H1 (cell line): Measurements from ENCODE around the gene TNS3. TPM values are rescaled to one million over a fixed set of nuclear protein-coding genes. Genes with fewer than 3 reads are reported as not detected.
"Not testable (repeated sequence)": the region's sequence is repeated elsewhere in the genome, so short reads cannot be mapped to it uniquely, and the experiment has no call there.

Experiments
- CTCF ChIA-PET: fragments of 300-600 bp; sonication (Branson Sonifier 250); formaldehyde crosslinking; loops from one replicate; lab custom pipeline; 2021; ENCODE audit not compliant: partially characterized antibody; lab: Charles Lee
- POLR2A ChIA-PET: fragments of 300-600 bp; sonication (Branson Sonifier 250); formaldehyde crosslinking; loops from one replicate; lab custom pipeline; 2021; ENCODE audit warnings: inconsistent platforms; ENCODE audit not compliant: partially characterized antibody; lab: Charles Lee
- DNase-seq, 2 experiments: peaks; one replicate each; pipeline versions ENCODE4 v3.0.0 to v3.0.0-alpha.2; 2010 to 2022; ENCODE audit warnings: low spot score in 2 of 2, low read depth in 1 of 2, mixed read lengths in 1 of 2
- FAIRE-seq: peaks from 2 replicates; lab custom pipeline; 2011; peaks lifted over from hg19 to GRCh38; lab: Jason Lieb, UNC
- H2AFZ ChIP-seq: 2 replicates; pipeline ENCODE4 v1.8.1; 2012; ENCODE audit warnings: low read length, inconsistent platforms
- H2AK5ac ChIP-seq: 2 replicates; pipeline ENCODE4 v1.6.1; 2013; ENCODE audit warnings: low read depth, low read length
- H2BK120ac ChIP-seq: replicated peaks from 2 replicates; pipeline ENCODE3; 2013; ENCODE audit warnings: low read depth, low read length, inconsistent platforms
- H2BK12ac ChIP-seq: 2 replicates; pipeline ENCODE4 v1.6.1; 2013; ENCODE audit warnings: low read depth, low read length
- H2BK15ac ChIP-seq: 2 replicates; pipeline ENCODE4 v1.6.1; 2013; ENCODE audit warnings: low read length
- H2BK20ac ChIP-seq: 2 replicates; pipeline ENCODE4 v1.6.1; 2013; ENCODE audit warnings: low read length
- H2BK5ac ChIP-seq: 2 replicates; pipeline ENCODE4 v1.6.1; 2013; ENCODE audit warnings: low read depth, low read length
- H3K14ac ChIP-seq: 2 replicates; pipeline ENCODE4 v1.6.1; 2013; ENCODE audit warnings: inconsistent platforms; ENCODE audit not compliant: insufficient read length
- H3K18ac ChIP-seq: 2 replicates; pipeline ENCODE4 v1.6.1; 2013; ENCODE audit warnings: low read length; ENCODE audit errors: extremely low read depth
- H3K23ac ChIP-seq: 2 replicates; pipeline ENCODE4 v1.6.1; 2013; ENCODE audit warnings: inconsistent platforms; ENCODE audit not compliant: insufficient read length
- H3K23me2 ChIP-seq: 2 replicates; pipeline ENCODE4 v1.6.1; 2013; ENCODE audit warnings: low read depth, low read length
- H3K27ac ChIP-seq: 2 replicates; pipeline ENCODE4 v1.6.1; 2011; ENCODE audit warnings: low read depth, low read length, inconsistent platforms
- H3K27me3 ChIP-seq, 4 experiments: replicated peaks in 1 of 4; 1 replicate in 1 of 4; 2 replicates in 3 of 4; pipeline versions ENCODE4 v1.6.1 to v1.8.1; 2011 to 2013; ENCODE audit warnings: low read length in 3 of 4, mild to moderate bottlenecking in 3 of 4, inconsistent platforms in 2 of 4, mixed read lengths in 2 of 4, moderate library complexity in 1 of 4; ENCODE audit not compliant: control insufficient read depth in 3 of 4, insufficient read depth in 3 of 4; ENCODE audit errors: extremely low read depth in 1 of 4
- H3K36me3 ChIP-seq, 4 experiments: 2 replicates each; pipeline versions ENCODE4 v1.6.1 to v1.8.1; 2011 to 2013; ENCODE audit warnings: mild to moderate bottlenecking in 4 of 4, low read length in 3 of 4, moderate library complexity in 2 of 4, control low read depth in 1 of 4, inconsistent platforms in 1 of 4; ENCODE audit not compliant: insufficient read depth in 4 of 4, control insufficient read depth in 2 of 4
- H3K4ac ChIP-seq: replicated peaks from 2 replicates; pipeline ENCODE3; 2013; ENCODE audit warnings: low read length, low read depth, mixed read lengths, inconsistent platforms; ENCODE audit not compliant: insufficient read length
- H3K4me1 ChIP-seq, 4 experiments: replicated peaks in 1 of 4; 1 replicate in 1 of 4; 2 replicates in 3 of 4; pipeline versions ENCODE4 v1.6.1 to v1.8.1; 2011 to 2013; ENCODE audit warnings: low read length in 3 of 4, inconsistent platforms in 2 of 4, mixed read lengths in 1 of 4; ENCODE audit not compliant: insufficient read depth in 4 of 4, control insufficient read depth in 3 of 4
- H3K4me2 ChIP-seq, 2 experiments: 2 replicates each; pipeline versions ENCODE4 v1.6.1 to v1.8.1; 2011 to 2013; ENCODE audit warnings: low read depth in 2 of 2, low read length in 2 of 2, control low read depth in 1 of 2, inconsistent platforms in 1 of 2, mild to moderate bottlenecking in 1 of 2; ENCODE audit not compliant: insufficient read depth in 1 of 2
- H3K4me3 ChIP-seq, 4 experiments: fragments of 200-600, 300-600 bp in 1 of 4; sonication (generic), shearing (Covaris generic), sonication (Bioruptor Twin) in 1 of 4; 2 replicates each; pipeline versions ENCODE4 v1.5.1 to v1.8.1; 2011 to 2016; ENCODE audit warnings: low read length in 4 of 4, low read depth in 3 of 4, control low read depth in 2 of 4, inconsistent platforms in 2 of 4, mild to moderate bottlenecking in 2 of 4, mixed read lengths in 1 of 4, moderate library complexity in 1 of 4; ENCODE audit not compliant: insufficient read depth in 2 of 4; ENCODE audit errors: extremely low read depth in 1 of 4
- H3K56ac ChIP-seq: replicated peaks from 2 replicates; pipeline ENCODE3; 2013; ENCODE audit warnings: low read depth, mild to moderate bottlenecking, mixed read lengths, low read length, inconsistent platforms; ENCODE audit not compliant: insufficient read length
- H3K79me1 ChIP-seq: 2 replicates; pipeline ENCODE4 v1.6.1; 2013; ENCODE audit warnings: low read depth, low read length, control low read depth
- H3K79me2 ChIP-seq, 2 experiments: 2 replicates each; pipeline versions ENCODE4 v1.6.1 to v1.8.1; 2012 to 2013; ENCODE audit warnings: low read length in 2 of 2, mild to moderate bottlenecking in 2 of 2, inconsistent platforms in 1 of 2; ENCODE audit not compliant: insufficient read depth in 2 of 2, control insufficient read depth in 1 of 2
- H3K9ac ChIP-seq, 4 experiments: replicated peaks in 1 of 4; 1 replicate in 1 of 4; 2 replicates in 3 of 4; pipeline versions ENCODE4 v1.6.1 to v1.8.1; 2011 to 2013; ENCODE audit warnings: low read depth in 3 of 4, low read length in 3 of 4, control low read depth in 2 of 4, mild to moderate bottlenecking in 2 of 4, moderate library complexity in 2 of 4, inconsistent platforms in 1 of 4; ENCODE audit errors: extremely low read depth in 1 of 4
- H3K9me3 ChIP-seq, 2 experiments: 2 replicates each; pipeline versions ENCODE4 v1.6.1 to v1.8.1; 2012 to 2013; ENCODE audit warnings: mild to moderate bottlenecking in 2 of 2, moderate library complexity in 2 of 2, control low read depth in 1 of 2, inconsistent platforms in 1 of 2, low read depth in 1 of 2, low read length in 1 of 2, mixed read lengths in 1 of 2; ENCODE audit not compliant: insufficient read depth in 2 of 2
- H4K20me1 ChIP-seq, 2 experiments: replicated peaks in 1 of 2; 2 replicates each; pipeline versions ENCODE3 to v1.8.1; 2011 to 2013; ENCODE audit warnings: inconsistent platforms in 2 of 2, low read length in 2 of 2, mild to moderate bottlenecking in 1 of 2; ENCODE audit not compliant: insufficient read depth in 2 of 2, control insufficient read depth in 1 of 2
- H4K5ac ChIP-seq: 2 replicates; pipeline ENCODE4 v1.6.1; 2013; ENCODE audit warnings: low read length, low read depth, mixed read lengths, inconsistent platforms; ENCODE audit not compliant: insufficient read length
- H4K8ac ChIP-seq: 2 replicates; pipeline ENCODE4 v1.8.0; 2013; ENCODE audit warnings: mild to moderate bottlenecking, moderate library complexity, low read length, inconsistent platforms; ENCODE audit not compliant: insufficient read depth; ENCODE audit errors: extremely low read depth
- H4K91ac ChIP-seq: replicated peaks from 2 replicates; pipeline ENCODE3; 2013; ENCODE audit warnings: low read length, mixed read lengths, inconsistent platforms; ENCODE audit not compliant: insufficient read length
- CBX5 ChIP-seq: fragments of 300-800, 300-1000 bp; sonication (generic); IDR thresholded peaks from 2 replicates; pipeline ENCODE4 v1.7.1; 2016; ENCODE audit warnings: antibody characterized with exemption, low read length, low read depth
- NANOG ChIP-seq: IDR thresholded peaks from 2 replicates; pipeline ENCODE4 v1.6.1; 2011; ENCODE audit warnings: low read length, low read depth, mild to moderate bottlenecking, inconsistent platforms; ENCODE audit not compliant: insufficient read depth, poor library complexity, severe bottlenecking
- SIRT6 ChIP-seq: IDR thresholded peaks from one replicate; pipeline ENCODE4 v1.7.1; 2012; ENCODE audit warnings: low read length, inconsistent platforms
- WGBS, 2 experiments: shearing (Covaris generic) in 1 of 2; methylation state at CpG; one replicate each; pipeline versions ENCODE4 v1.1.6 to v1.1.7; 2013 to 2015; ENCODE audit warnings: low lambda C conversion rate in 2 of 2, mixed read lengths in 2 of 2, inconsistent platforms in 1 of 2, low coverage in 1 of 2, missing lambda C conversion rate in 1 of 2; ENCODE audit not compliant: insufficient replicate concordance in 2 of 2, insufficient coverage in 1 of 2, insufficient read length in 1 of 2; ENCODE audit errors: extremely low coverage in 1 of 2, missing lambda C conversion rate in 1 of 2; 5-methylcytosine and 5-hydroxymethylcytosine counted together
- polyA plus RNA-seq, 7 experiments: library from polyadenylated mRNA; depleted of rRNA in 3 of 7; stranded (reverse) in 5 of 7; unstranded in 2 of 7; fragments of >200 nt in 5 of 7; fragments of 200-250 nt in 2 of 7; gene quantifications; 1 replicate in 5 of 7; 2 replicates in 1 of 7; 4 replicates in 1 of 7; pipeline versions ENCODE4 v1.2.1 to v1.2.3, GENCODE V29; 2011 to 2013; ENCODE audit warnings: missing spikeins in 2 of 7, mixed read lengths in 2 of 7
- total RNA-seq: library from RNA; stranded (reverse); fragmentation: NEBNext Ultra II Directional; extraction: Animal tissue kit (Norgen Biotek cat#: 25700); gene quantifications from 2 replicates; pipeline ENCODE4 v1.2.1, GENCODE V29; 2021
- TF ChIP-seq, protein P1 (sequence below): IDR thresholded peaks from 2 replicates; pipeline ENCODE4 v1.6.1; 2012; ENCODE audit warnings: inconsistent platforms
- TF ChIP-seq, protein P2 (sequence below): IDR thresholded peaks from 2 replicates; pipeline ENCODE4 v1.6.1; 2012; ENCODE audit warnings: inconsistent platforms

TNS3 gene
- total and polyA plus RNA-seq, 2 of the 8 experiments (the other 6 are each of a cell fraction or from before 2014, with no cell fraction given) = 11.9 to 24.2 TPM

DNA sequence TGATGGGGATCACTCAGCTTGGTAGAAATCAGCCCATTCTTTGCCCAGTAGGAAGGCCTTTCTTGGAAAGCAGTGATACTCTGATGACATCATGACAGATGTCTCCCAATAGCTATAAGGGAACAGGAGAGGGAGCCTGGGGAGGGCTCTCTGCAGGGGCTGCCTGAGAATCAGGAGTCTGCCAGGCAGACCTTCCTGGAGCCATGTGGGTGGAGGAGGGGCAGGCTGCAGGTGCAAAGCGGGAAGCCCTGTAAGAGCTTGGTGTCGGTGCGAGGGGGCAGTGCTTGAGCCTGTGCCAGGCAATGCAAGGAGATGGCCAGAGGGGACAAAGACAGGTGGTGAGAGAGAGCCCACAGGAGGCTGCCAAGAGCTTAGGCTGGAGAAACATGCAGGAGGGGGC lies 5.0 kb upstream of the TNS3 start (continued):
- TF ChIP-seq CBX5 = no peak
- TF ChIP-seq NANOG = no peak
- TF ChIP-seq, protein P1, sequence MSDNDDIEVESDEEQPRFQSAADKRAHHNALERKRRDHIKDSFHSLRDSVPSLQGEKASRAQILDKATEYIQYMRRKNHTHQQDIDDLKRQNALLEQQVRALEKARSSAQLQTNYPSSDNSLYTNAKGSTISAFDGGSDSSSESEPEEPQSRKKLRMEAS = peak; percentile 75
- TF ChIP-seq, protein P2, sequence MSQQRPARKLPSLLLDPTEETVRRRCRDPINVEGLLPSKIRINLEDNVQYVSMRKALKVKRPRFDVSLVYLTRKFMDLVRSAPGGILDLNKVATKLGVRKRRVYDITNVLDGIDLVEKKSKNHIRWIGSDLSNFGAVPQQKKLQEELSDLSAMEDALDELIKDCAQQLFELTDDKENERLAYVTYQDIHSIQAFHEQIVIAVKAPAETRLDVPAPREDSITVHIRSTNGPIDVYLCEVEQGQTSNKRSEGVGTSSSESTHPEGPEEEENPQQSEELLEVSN = peak; percentile 86
- TF ChIP-seq SIRT6 = no peak
- TF ChIP-seq, all 59 proteins: peak for 3

DNA sequence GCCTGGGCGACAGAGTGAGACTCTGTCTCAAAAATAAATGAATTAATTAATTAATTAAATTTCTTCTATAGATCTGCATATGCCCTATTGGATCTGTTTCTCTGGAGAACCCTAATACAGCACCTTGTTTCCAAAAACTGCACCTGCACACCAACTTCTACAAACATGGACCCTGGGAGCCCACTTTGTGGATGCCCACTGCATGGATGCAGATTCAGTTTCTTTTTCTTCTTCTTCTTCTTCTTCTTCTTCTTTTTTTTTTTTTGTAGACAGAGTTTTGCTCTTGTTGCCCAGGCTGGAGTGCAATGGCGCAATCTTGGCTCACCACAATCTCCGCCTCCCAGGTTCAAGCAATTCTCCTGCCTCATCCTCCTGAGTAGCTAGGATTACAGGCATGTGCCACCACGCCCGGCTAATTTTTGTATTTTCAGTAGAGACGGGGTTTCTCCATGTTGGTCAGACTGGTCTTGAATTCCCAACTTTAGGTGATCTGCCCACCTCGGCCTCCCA lies 4.3 kb upstream of the TNS3 start:
- H2BK20ac ChIP-seq, H3K23ac ChIP-seq, H3K36me3 ChIP-seq, H4K20me1 ChIP-seq, H3K23me2 ChIP-seq, H3K4ac ChIP-seq, H4K5ac ChIP-seq, H3K9ac ChIP-seq, H2BK12ac ChIP-seq, H4K8ac ChIP-seq, FAIRE-seq, H3K27ac ChIP-seq, H2BK120ac ChIP-seq, POLR2A ChIA-PET, H2BK15ac ChIP-seq, H3K4me3 ChIP-seq, DNase-seq, H2AK5ac ChIP-seq, H3K18ac ChIP-seq, H3K14ac ChIP-seq, H4K91ac ChIP-seq, H3K79me1 ChIP-seq, H3K56ac ChIP-seq, H3K79me2 ChIP-seq, H2AFZ ChIP-seq, H3K4me2 ChIP-seq, H3K9me3 ChIP-seq, H2BK5ac ChIP-seq: not testable (repeated sequence)
- 96% methylated on average over 5 of the region's 7 CpGs; no CpG with 5 or more reads in 1 of the 2 experiments for WGBS, 2 experiments
- Histone ChIP-seq H3K27me3 (peaks cover 0 to 17% (median 13%) of the 10 kb centered on the region in 4 experiments; a peak in 6 of 7 replicates), H3K4me1 (peaks cover 0 to 17% (median 5%) of the 10 kb centered on the region in 4 experiments; a peak in 5 of 7 replicates)
- CTCF ChIA-PET = interaction anchor here (0.9 to 2.3 kb wide), 3 partner anchors 96 to 320 kb away, joined by 3 to 5 read pairs (median 4); no protein-coding TSS in a partner anchor
